ENCODE measurements around the gene NBR1.
"Not testable (repeated sequence)": the region's sequence is repeated elsewhere in the genome, so short reads cannot be mapped to it uniquely, and the experiment has no call there.

The NBR1 gene

DNA sequence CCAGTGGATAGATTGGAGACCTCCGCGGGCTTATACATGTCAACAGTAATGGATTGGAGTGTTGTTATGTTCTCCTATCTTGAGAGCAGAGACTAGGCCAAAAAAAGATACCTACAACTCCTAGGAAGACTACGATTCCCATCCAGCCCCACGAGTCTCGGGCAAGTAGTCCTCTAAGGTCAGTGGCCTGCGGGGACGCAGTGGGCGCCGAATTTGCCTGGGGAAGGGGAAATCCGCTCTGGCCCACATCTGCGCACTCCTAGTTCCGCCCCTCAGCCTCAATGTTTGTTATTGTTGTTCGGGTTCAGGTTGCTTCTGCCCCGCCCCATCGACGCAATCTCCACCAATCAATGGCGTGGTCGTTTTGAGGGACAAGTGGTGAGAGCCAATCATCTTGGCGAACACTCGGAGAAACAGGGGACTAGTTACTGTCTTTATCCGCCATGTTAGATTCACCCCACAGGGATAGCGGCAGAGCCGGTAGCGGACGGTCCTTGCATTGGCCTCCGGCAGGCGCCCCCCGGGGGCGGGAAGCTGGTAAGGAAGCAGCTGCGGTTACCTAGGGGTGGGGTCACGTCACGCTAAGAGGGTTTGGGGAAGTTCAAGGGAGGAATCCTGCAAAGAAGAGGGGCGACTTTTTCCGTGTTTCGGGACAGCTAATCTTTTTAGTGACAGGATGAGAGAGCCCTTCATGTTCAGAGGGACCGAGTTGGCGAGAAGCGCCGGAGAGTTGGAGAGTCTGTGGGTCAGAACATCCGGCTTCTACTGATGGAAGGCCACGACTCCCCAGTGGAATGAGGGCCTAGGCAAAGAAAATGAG, at the start of gene NBR1:
Gene NBR1 (plus strand): TSS at position 449 of the 820 bp plus-strand sequence. CDS start 4,586 bp downstream, outside the sequence.
- no peak for FAIRE-seq

GRCh38 chr17:43125133-43125966, 45.7 kb upstream of the NBR1 start, which contains the start of gene BRCA1:
Gene BRCA1 (minus strand): TSS chr17:43125364. CDS start chr17:43124096, 1,268 bp downstream.
- FAIRE-seq, result peak; percentile 80

DNA sequence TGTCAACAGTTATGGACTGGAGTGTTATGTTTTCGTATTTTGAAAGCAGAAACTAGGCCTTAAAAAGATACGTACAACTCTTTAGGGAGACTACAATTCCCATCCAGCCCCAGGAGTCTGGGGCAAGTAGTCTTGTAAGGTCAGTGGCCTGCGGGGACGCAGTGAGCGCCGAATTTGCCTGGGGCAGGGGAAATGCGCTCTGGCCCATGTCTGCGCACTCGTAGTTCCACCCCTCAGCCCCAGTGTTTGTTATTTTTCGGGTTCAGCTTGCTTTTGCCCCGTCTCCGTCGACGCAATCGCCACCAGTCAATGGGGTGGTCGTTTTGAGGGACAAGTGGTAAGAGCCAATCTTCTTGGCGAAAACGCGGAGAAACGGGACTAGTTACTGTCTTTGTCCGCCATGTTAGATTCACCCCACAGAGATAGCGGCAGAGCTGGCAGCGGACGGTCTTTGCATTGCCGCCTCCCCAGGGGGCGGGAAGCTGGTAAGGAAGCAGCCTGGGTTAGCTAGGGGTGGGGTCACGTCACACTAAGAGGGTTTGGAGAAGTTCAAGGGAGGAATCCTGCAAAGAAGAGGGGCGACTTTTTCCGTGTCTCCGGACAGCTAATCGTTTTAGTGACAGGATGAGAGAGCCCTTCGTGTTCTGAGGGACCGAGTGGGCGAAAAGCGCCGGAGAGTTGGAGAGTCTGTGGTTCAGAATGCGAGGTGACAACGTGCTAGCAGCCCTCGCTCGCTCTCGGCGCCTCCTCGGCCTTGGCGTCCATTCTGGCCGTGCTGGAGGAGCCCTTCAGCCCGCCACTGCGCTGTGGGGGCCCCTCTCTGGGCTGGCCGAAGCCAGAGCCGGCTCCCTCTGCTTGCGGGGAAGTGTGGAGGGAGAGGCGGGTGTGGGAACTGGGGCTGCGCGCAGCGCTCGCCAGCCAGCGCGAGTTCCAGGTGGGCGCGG, 44.8 kb upstream of the NBR1 start:
- FAIRE-seq, result no peak

GRCh38 chr17:43126911-43127290, 44.1 kb upstream of the NBR1 start:
- no peak for FAIRE-seq

DNA sequence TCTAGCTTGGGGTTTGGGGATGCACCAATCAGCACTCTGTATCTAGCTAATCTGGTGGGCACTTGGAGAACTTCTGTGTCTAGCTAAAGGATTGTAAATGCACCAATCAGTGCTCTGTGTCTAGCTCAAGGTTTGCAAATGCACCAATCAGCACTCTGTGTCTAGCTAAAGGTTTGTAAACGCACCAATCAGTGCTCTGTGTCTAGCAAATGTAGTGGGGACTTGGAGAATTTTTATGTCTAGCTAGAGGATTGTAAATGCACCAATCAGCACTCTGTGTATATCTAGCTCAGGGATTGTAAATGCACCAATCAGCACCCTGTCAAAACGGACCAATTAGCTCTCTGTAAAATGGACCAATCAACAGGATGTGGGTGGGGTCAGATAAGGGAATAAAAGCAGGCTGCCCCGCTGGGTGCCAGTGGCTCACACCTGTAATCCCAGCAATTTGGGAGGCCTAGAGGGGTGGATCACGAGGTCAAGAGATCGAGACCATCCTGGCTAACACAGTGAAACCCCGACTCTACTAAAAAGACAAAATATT, 43.6 kb upstream of the NBR1 start:
- not testable (repeated sequence) for FAIRE-seq

- no peak for FAIRE-seq
These were observed 41.4 kb upstream of the NBR1 start for GRCh38 chr17:43129671-43130010.

- FAIRE-seq, result no peak
These were observed 38.9 kb upstream of the NBR1 start for GRCh38 chr17:43132117-43132516.

GRCh38 chr17:43133439-43133838, 37.6 kb upstream of the NBR1 start:
- FAIRE-seq, result not testable (repeated sequence)

GRCh38 chr17:43134774-43135453, 36.1 kb upstream of the NBR1 start:
- FAIRE-seq, result no peak

DNA sequence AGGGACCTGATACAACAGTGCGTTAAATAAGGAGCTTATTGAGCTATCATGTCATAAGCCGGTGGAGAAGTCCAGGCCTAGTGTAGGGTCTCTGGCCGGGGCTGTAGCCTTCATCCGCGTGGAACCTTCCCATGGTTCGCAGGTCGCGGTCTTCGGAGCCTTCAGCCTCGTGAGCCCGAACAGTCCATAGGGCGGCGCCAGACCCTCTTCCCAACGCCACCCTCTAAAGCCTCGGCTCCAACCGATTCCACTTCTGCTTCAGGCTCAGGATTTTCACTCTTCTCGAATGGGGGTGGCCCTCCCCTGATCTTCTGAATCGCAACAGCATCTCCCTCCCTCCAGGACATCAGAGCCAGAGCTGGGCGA, 35.6 kb upstream of the NBR1 start:
- FAIRE-seq, result no peak

DNA sequence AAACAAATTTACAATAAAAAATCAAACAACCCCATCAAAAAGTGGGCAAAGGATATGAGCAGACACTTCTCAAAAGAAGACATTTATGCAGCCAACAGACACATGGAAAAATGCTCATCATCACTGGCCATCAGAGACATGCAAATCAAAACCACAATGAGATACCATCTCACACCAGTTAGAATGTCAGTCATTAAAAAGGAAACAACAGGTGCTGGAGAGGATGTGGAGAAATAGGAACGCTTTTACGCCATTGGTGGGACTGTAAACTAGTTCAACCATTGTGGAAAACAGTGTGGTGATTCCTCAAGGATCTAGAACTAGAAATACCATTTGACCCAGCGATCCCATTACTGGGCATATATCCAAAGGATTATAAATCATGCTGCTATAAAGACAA, 34.4 kb upstream of the NBR1 start:
- FAIRE-seq, result not testable (repeated sequence)

DNA sequence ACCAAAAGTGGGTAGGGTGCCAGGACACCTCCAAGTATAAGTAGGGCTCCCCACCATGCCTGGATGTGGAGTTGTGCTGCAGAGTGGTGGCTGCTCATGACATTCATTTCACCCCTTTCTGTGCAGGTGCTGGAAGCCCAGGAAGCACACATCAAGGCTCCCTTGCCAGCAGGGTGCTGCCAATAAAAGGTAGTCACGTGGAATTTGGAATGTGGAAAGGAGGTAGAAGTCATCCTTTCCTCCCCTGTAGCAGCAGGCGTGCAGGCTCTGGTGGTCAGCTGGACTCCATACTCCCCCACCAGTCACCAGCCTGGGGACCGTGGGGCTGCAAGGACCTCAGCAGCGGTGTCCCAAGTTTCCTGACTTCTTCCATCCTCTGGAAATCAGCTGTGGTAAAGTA, 32.5 kb upstream of the NBR1 start:
- not testable (repeated sequence) for FAIRE-seq

- no peak for FAIRE-seq
These were observed 30.4 kb upstream of the NBR1 start for GRCh38 chr17:43140396-43141332.

DNA sequence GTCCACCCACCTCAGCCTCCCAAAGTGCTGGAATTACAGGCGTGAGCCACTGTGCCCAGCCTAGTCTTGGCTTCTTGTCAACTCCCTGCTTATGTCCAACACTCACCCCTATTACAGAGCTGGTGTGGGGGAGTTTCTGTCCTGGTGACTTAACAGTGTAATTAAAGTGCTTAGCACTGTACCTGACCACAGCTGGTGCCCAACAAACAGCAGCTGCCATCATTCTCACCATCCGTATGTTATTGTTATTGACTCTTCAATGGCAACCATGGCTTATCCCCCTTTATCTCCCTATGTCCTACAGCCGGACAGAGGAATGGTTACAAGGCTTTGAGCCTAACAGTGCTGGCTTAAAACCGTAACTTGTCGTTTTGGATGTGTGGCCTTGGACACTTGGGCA, 28.9 kb upstream of the NBR1 start:
- FAIRE-seq, result no peak

DNA sequence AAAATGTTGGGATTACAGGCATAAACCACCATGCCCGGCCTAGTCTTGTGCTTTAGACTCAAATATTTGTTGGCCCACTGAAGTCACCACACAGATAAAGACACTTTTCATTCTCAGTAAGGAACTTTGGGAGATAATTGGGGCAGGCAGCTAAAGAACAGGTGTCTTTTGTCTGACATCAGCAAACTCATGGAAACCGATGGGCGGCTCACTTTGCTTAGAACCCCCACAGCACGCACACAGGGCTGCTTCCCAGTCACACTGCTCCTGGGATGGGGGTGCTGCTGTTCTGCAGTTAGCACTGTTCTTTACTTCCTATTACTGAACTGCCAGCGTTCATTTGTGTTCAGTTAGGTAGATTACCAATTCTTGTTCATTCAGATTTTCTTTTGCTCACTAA, 27.8 kb upstream of the NBR1 start:
- FAIRE-seq, result no peak

DNA sequence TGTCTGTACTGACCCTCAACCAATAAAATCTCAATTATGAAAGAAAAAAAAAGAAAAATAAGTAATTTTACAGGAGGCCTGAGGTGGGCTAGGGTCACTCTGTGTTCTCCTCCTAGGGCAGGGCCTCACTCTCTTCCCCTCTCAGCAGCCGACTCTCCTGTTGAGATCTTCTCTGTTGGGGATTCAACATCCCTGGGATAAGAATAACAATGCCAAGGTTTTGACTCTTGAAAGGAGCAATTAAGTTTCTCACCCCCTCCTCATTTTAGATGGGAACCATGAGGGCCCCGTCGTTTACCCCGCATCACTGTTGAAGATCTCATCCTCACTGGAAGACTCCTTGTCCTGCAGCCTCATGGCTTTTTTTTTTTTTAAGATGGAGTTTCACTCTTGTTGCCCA, 24.4 kb upstream of the NBR1 start:
- no peak for FAIRE-seq

- FAIRE-seq, result no peak
These were observed 19.0 kb upstream of the NBR1 start for GRCh38 chr17:43151880-43152456.

GRCh38 chr17:43153197-43153835, 17.7 kb upstream of the NBR1 start:
- FAIRE-seq, result not testable (repeated sequence)

DNA sequence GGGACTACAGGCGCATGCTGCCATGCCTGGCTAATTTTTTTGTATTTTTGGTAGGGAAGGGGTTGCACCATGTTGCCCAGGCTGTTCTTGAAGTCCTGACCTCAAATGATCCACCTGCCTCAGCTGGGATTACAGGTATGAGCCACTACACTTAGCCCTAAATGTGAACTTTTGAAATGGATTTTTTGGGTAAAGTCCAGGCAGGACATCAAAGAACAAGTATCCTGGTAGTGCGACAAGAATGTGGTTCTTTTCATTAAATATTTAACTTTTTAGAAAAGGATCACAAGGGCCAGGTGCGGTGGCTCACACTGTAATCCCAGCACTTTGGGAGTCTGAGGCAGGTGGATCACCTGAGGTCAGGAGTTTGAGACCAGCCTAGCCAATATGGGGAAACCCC, 15.3 kb upstream of the NBR1 start:
- FAIRE-seq, result no peak

DNA sequence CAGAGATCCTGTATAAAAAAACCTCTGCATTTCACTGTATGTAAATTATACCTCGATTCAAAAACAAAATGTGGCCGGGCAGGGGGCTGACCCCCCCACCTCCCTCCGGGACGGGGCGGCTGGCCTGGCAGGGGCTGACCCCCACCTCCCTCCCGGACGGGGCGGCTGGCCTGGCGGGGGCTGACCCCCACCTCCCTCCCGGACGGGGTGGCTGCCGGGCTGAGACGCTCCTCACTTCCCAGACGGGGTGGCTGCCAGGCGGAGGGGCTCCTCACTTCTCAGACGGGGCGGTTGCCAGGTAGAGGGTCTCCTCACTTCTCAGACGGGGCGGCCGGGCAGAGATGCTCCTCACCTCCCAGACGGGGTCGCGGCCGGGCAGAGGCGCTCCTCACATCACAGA, 11.8 kb upstream of the NBR1 start:
- not testable (repeated sequence) for FAIRE-seq

Measured in colon (tissue), 2 donors.